ENCODE measurements around the gene AKR1C8.
"Not testable (repeated sequence)": the region's sequence is repeated elsewhere in the genome, so short reads cannot be mapped to it uniquely, and the experiment has no call there.

The AKR1C8 gene

GRCh38 chr10:5184987-5185775 lies at the start of gene AKR1C8:
AKR1C8 (minus strand) TSS chr10:5185150; CDS start chr10:5185104, 46 bp downstream.
- no peak for DNase-seq (ENCODE audit: low spot score)

DNA sequence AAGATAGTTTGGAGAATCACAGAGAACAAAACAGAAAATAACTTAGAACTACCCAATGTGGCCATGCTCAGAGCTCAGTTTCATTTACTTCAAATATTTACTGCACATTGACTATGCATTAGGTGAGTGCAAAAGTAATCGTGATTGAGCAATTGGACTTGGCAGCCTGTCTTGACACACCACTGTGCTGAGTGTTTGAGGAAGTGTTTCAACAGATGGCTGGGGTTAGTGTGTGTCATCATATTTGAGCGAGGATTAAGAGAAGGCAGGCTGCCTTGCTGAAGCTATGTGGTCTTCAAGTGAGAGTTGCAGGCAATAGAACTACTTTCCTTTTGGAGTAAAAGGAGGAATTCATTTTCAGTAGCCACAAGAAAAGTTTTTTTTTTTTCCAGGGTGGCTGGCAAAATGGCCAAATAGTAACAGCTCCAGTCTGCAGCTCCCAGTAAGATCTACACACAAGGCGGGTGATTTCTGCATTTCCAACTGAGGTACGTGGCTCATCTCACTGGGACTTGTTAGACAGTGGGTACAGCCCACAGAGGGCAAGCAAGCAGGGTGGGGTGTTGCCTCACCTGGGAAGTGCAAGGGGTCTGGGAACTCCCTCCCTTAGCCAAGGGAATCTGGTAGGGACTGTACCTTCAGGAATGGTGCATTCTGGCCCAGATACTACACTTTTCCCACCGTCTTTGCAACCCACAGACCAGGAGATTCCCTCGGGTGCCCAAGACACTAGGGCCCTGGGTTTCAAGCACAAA lies 49.3 kb upstream of the AKR1C8 start:
- no peak for DNase-seq (ENCODE audit: low spot score)

GRCh38 chr10:5233324-5233723 lies 48.4 kb upstream of the AKR1C8 start:
- no peak for DNase-seq (ENCODE audit: low spot score)

- DNase-seq (ENCODE audit: low spot score): no peak
Measured at GRCh38 chr10:5229019-5229418, 44.1 kb upstream of the AKR1C8 start.

DNA sequence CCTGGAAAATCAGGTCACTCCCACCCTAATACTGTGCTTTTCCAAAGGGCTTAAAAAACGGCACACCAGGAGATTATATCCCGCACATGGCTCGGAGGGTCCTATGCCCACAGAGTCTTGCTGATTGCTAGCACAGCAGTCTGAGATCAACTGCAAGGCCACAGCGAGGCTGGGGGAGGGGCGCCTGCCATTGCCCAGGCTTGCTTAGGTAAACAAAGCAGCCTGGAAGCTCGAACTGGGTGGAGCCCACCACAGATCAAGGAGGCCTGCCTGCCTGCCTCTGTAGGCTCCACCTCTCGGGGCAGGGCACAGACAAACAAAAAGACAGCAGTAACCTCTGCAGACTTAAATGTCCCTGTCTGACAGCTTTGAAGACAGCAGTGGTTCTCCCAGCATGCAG lies 38.0 kb upstream of the AKR1C8 start:
- DNase-seq (ENCODE audit: low spot score): not testable (repeated sequence)

GRCh38 chr10:5219262-5219661 lies 34.3 kb upstream of the AKR1C8 start:
- DNase-seq (ENCODE audit: low spot score): no peak

- no peak for DNase-seq (ENCODE audit: low spot score)
Measured at GRCh38 chr10:5216801-5217200, 31.9 kb upstream of the AKR1C8 start.

- DNase-seq (ENCODE audit: low spot score): no peak
Measured at GRCh38 chr10:5211696-5212536, 27.0 kb upstream of the AKR1C8 start.

GRCh38 chr10:5210261-5210660 lies 25.3 kb upstream of the AKR1C8 start:
- not testable (repeated sequence) for DNase-seq (ENCODE audit: low spot score)

GRCh38 chr10:5209776-5210175 lies 24.8 kb upstream of the AKR1C8 start:
- DNase-seq (ENCODE audit: low spot score): not testable (repeated sequence)

GRCh38 chr10:5206799-5207198 lies 21.8 kb upstream of the AKR1C8 start:
- no peak for DNase-seq (ENCODE audit: low spot score)

DNA sequence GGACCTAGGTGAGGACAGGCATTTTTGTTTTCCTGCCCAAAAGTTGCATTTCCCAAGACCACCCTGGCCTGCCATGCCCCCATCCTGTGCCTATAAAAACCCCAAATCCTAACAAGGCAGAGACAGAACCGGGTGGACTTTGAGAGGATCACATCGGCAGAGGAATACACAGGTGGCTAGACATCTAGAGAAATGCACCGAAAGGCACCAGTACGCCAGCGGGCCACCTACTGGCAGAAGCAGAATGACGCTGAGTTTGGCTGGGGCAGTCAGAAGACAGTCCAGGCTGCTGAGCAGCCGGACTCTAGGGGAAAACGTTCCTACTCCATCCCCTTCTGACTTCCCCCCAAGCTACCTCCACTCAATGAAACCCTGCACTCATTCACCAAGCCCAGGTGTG lies 14.4 kb upstream of the AKR1C8 start:
- DNase-seq (ENCODE audit: low spot score): no peak

- DNase-seq (ENCODE audit: low spot score): no peak
Measured at GRCh38 chr10:5198386-5198785, 13.4 kb upstream of the AKR1C8 start.

- DNase-seq (ENCODE audit: low spot score): no peak
Measured at GRCh38 chr10:5196702-5197113, 11.8 kb upstream of the AKR1C8 start, which contains the start of gene AKR1C4. AKR1C4 (plus strand) TSS chr10:5196837; CDS start chr10:5196868, 31 bp downstream.

DNA sequence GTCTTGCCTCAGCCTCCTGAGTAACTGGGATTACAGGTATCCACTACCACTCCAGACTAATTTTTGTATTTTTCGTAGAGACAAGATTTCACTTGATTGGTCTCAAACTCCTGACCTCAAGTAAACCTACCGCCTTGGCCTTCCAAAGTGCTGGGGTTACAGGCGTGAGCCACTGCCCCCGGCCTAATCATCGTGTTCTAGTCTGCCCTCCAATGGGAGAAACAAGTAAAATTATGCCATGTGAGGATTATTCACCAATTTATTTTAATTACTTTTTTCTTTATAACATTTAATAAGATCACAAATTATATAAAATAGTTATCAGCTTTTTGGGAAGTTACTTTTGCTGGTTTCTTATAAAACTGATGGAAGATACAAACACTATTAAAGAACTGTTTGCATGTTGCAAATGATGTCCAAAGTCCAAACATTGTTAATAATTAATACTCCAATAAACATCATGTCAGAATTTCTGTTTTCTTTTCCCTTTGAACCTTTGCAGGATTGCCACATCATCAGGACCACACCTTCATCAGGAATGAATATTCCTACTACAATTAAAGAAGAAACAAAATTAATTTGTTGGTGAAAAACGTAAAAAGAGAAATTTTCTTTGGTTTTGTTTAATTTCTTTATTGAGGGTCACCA lies 10.9 kb upstream of the AKR1C8 start:
- no peak for DNase-seq (ENCODE audit: low spot score)

DNA sequence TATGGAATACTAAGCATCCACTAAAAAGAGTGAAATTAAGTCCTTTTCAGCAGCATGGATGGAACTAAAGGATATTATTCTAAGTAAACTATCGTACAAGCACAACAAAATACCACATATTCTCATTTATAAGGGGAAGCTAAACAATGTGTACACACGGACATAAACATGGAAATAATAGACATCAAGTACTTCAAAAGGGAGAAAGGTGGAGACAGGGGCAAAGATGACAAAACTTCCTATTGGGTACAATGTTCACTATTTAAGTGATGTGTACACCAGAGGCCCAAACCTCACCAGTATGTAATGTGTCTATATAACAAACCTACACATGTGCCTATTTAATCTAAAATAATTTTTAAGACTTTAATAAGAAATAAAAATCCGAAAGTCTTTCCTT lies 9.5 kb upstream of the AKR1C8 start:
- no peak for DNase-seq (ENCODE audit: low spot score)

DNA sequence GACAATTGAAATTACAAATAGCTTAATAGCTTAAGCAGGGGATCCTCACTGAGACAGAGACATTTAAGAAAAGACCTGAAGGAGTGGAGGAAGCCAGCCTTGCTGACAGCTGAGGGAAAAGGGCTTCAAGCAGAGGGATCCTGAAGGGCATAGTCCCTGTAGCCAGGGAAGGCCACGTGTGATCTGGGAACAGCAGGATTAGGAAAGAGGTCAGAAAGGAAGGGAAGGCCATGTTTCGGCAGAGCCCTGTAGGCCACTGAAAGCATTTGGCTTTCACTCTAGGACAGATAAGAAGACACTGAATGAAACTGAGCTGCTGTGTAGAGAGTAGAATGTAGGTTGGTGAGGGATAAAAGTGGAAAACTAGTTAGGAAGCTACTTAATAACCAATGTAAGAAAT lies 3.4 kb upstream of the AKR1C8 start:
- no peak for DNase-seq (ENCODE audit: low spot score)

DNA sequence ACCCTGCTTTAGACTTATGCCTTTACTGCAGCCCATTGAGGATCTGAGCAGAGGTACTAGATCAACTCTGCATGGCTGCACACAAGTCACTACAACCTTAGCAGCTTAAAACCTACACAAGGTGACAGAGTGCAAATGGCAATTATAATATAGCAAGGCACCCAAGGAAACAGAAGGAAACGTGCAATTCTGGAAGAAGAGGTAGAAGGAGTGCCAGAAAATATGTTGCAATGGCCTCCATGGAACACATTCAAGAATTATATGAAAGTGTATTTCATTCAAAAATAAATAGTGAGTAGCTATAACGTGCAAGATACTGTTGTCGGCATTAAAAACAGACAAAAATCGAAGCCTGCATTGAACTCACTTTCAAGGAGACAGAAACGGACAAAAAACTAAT lies 2.9 kb upstream of the AKR1C8 start:
- no peak for DNase-seq (ENCODE audit: low spot score)

DNA sequence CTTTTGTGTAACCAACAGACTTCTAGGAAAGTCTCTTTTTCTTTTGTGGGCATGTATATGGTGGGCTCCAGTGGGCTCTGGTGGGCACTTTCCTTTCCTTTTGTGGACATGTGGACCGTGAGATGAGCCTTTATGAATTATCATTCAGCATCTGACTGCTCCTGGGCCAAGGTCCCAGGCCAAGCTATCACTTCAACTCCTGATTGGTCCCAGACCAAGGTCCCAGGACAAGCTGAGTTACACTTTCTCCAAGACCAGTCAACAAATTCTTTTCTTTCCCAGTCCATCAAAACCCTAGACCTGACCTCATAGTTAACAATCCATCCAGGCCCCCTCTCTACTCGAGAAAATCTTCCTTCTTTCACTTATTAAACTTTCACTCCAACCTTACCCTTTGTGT lies 1.0 kb downstream of the AKR1C8 start:
- no peak for DNase-seq (ENCODE audit: low spot score)

- not testable (repeated sequence) for DNase-seq (ENCODE audit: low spot score)
Measured at GRCh38 chr10:5180503-5180902, 4.4 kb downstream of the AKR1C8 start.

DNA sequence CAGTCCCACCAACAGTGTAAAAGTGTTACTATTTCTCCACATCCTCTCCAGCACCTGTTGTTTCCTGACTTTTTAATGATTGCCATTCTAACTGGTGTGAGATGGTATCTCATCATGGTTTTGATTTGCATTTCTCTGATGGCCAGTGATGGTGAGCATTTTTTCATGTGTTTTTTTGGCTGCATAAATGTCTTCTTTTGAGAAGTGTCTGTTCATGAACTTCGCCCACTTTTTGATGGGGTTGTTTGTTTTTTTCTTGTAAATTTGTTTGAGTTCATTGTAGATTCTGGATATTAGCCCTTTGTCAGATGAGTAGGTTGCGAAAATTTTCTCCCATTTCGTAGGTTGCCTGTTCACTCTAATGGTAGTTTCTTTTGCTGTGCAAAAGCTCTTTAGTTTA lies 9.4 kb downstream of the AKR1C8 start:
- not testable (repeated sequence) for DNase-seq (ENCODE audit: low spot score)

DNA sequence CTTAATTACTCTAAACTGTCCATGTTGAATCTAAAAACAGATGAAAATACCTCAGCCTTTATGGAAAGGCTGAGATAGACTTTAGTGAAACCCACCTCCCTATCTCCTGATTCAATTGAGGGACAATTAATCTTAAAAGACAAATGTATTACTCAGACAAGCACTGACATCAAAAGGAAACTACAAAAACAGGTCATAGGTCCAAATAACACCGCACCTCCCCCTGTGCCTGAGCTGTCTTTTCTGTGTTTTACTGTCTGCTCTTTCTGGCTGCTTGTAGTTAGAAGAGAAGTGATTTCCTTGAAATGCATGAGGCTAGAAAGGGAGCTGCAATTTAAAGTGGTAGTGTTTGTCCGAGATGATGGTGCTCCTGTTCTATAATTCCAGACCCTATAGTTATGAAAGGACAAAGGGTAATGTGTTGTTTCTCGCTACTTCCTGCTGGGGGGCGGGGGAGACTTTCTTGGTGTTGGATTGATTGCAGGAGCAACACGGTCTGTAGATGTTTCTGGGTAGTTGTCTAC lies 16.0 kb downstream of the AKR1C8 start:
- no peak for DNase-seq (ENCODE audit: low spot score)
